SK-MEL-5 (cell line): ENCODE measurements around the gene TWSG1. TPM values are rescaled to one million over a fixed set of nuclear protein-coding genes. Genes with fewer than 3 reads are reported as not detected.
"Not testable (repeated sequence)": the region's sequence is repeated elsewhere in the genome, so short reads cannot be mapped to it uniquely, and the experiment has no call there.

ENCODE experiments used
- DNase-seq: peaks from one replicate; pipeline ENCODE4 v3.0.0-alpha.2; 2016; ENCODE audit warnings: low read depth, low spot score
- in situ Hi-C: cut with HindIII; loops from 2 replicates; pipeline ENCODE4 v1.10.0; 2016; ENCODE audit warnings: low sequenced_read_pairs, high pct_unique_total_duplicates, low pct_unique_long_range_greater_than_20kb
- total RNA-seq: library from RNA; depleted of rRNA; stranded (reverse); fragments of >200 nt; shearing (Covaris generic); gene quantifications from 2 replicates; pipeline ENCODE4 v1.2.3, GENCODE V29; 2014; rRNA removed

The TWSG1 gene
- total RNA-seq, 1 experiment from 2014 or later = 12.9 TPM

GRCh38 chr18:9433122-9433521, 98.5 kb downstream of the TWSG1 start:
- DNase-seq, in situ Hi-C loops: not testable (repeated sequence)

GRCh38 chr18:9433671-9434121, 99.1 kb downstream of the TWSG1 start:
- DNase-seq = no peak
- in situ Hi-C loops = no loop called here

GRCh38 chr18:9434122-9434701, 99.6 kb downstream of the TWSG1 start:
- DNase-seq = no peak
- in situ Hi-C loops = no loop called here

GRCh38 chr18:9435041-9435440, 100.5 kb downstream of the TWSG1 start:
- DNase-seq = no peak
- in situ Hi-C loops = no loop called here

- DNase-seq = no peak
- in situ Hi-C loops = no loop called here
Observed at GRCh38 chr18:9436206-9436929, 101.8 kb downstream of the TWSG1 start.

- in situ Hi-C loops = no loop called here
Observed at GRCh38 chr18:9437021-9437437, 102.5 kb downstream of the TWSG1 start.

GRCh38 chr18:9437672-9438071, 103.1 kb downstream of the TWSG1 start:
- DNase-seq = no peak
- in situ Hi-C loops = no loop called here

More at GRCh38 chr18:9437021-9437437, 102.5 kb downstream of the TWSG1 start:
- no peak for DNase-seq

- in situ Hi-C loops = no loop called here
- DNase-seq = no peak
Observed at GRCh38 chr18:9441061-9441460, 106.5 kb downstream of the TWSG1 start.

- no peak for DNase-seq
- in situ Hi-C loops = no loop called here
Observed at GRCh38 chr18:9444549-9444948, 110.0 kb downstream of the TWSG1 start.

- no peak for DNase-seq
- in situ Hi-C loops = no loop called here
Observed at GRCh38 chr18:9446839-9447238, 112.3 kb downstream of the TWSG1 start.

- in situ Hi-C loops = no loop called here
- DNase-seq = no peak
Observed at GRCh38 chr18:9447334-9447733, 112.8 kb downstream of the TWSG1 start.

GRCh38 chr18:9449600-9450414, 115.2 kb downstream of the TWSG1 start:
- in situ Hi-C loops = no loop called here
- DNase-seq = no peak

GRCh38 chr18:9450920-9451319, 116.3 kb downstream of the TWSG1 start:
- in situ Hi-C loops, DNase-seq: not testable (repeated sequence)

Other genes with a start within 250 kb of the TWSG1 start
- gene NDUFV2, start 232.1 kb upstream of the TWSG1 start, total RNA-seq = 221 and 273 TPM in 2 replicates
- 33.1 and 41.5 TPM in 2 replicates for gene ANKRD12, start 198.0 kb upstream of the TWSG1 start, total RNA-seq
- 51.6 and 57.1 TPM in 2 replicates for gene RALBP1, start 140.7 kb downstream of the TWSG1 start, total RNA-seq